ENCODE results near the gene FBN3.

FBN3 gene

DNA sequence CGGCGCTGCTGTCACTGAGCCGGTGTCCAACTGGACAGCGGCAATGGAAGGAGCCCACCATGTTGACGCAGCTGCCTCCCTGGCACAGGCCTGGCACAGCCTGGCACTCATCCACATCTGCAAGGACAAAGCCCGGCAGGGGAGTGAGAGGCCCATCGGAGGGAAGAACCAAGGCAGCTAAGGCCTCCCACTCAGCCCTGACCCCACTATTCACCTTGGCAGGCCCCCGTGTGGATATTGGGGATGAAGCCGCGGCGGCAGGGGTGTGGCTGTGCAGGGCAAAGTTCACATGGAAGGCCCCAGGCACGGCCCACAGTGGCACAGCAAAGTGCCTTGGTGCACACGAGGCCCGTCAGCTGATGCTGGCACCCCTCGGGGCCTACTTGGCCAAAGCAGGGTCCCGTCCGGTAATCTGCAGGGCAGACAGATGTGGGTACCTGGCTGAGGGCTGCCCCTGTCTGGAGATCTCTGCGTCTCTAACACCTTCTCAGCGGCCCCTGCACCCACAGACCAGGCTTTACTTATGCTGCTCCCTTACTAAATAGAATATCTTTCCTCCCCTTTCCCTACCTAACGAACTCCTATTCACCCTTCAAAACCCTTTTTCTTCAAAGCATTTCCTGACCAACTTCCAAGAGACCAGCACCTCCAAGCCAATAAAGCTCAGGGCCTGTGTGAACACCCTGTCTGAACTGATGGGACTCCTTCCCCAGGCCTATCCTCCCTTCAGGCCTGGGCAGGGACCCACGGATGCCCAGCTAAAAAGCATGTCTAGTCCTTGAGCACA lies 7.5 kb downstream of the FBN3 start:
- intact Hi-C loops (cut with micrococcal nuclease), result no loop called here
- peaks cover 26% of the 10 kb centered on the region for H3K27me3 Mint-ChIP-seq
- H3K36me3 Mint-ChIP-seq (ENCODE audit: low read depth), result no peaks in the 10 kb centered on the region
- no peak overlapping the region for H3K4me3 Mint-ChIP-seq
- H3K4me1 Mint-ChIP-seq (ENCODE audit: low read depth), result no peaks in the 10 kb centered on the region
- H3K27ac Mint-ChIP-seq, result no peak overlapping the region
- H3K9me3 Mint-ChIP-seq, result no peaks in the 10 kb centered on the region

DNA sequence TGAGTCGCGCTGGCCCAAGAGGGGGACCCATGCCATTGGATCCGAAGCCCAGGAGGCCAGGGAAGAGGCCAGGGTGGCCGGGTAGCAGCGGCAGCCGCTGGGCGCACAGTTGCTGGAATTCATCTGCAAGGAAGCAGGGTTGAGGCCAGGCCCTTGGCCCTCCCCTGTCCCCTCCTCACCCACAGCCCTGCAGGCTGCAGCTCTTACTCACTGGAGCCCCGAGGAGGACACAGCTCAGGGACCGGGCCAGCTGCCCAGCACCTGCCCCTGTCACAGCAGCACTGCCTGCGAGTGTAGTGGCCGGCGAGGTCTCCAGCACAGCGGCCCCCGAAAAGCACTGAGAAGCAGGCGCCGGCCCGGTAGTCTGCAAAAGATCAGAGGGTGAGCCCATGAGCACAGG lies 11.2 kb downstream of the FBN3 start:
- Mint-ChIP-seq H3K4me1 (ENCODE audit: low read depth) (no peaks in the 10 kb centered on the region), H3K9me3 (no peaks in the 10 kb centered on the region), H3K27me3 (peaks cover 7% of the 10 kb centered on the region), H3K27ac (no peak overlapping the region), H3K36me3 (ENCODE audit: low read depth) (no peaks in the 10 kb centered on the region), H3K4me3 (no peak overlapping the region)
- intact Hi-C loops (cut with micrococcal nuclease), result no loop called here

DNA sequence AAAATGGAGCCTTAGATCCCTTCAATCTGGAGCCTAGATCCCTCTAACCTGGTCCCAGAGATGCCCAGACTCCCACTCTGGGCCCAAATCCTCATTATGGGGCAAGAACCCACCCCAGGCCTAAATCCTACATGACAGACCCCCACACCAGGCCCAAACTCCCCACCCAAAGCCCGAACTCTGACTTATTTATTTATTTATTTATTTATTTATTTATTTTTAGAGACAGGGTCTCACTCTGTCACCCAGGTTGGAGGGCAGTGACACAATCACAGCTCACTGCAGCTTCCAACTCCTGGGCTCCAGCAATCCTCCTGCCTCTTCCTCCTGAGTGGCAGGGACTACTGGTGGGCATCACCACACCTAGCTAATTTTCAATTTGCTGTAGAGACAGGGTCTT lies 12.0 kb downstream of the FBN3 start:
- no peaks in the 10 kb centered on the region for H3K4me1 Mint-ChIP-seq (ENCODE audit: low read depth)

DNA sequence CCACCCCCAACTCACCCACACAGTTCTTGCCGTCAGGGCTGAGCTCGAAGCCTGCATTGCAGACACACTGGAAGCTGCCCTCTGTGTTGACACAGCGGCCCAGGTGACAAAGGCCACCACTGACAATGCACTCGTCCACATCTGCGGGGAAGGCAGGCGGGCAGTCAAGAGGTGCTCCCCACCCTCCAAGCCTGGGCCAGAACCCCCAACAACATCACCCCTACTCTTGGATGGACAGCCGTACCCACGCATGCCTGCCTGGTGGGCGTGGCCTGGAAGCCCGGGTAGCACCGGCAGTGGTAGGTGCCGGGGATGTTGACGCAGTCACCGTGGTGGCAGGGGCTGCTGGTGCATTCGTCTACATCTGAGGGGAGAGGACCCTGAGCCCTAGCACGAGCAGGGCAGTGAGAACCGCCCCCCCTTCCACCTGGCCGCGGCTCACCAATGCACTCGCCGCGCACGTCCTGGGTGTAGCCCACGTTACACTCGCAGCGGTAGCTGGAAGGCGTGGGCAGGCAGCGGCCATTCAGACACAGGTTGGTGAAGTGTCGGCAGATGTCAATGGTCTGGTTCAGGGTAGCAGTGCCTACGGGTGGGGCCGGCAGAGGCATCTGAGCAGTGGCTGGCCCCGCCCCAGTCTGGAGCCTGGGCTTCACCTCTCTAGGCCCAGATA lies 13.3 kb downstream of the FBN3 start:
- peaks cover 5% of the 10 kb centered on the region for H3K27me3 Mint-ChIP-seq
- H3K4me3 Mint-ChIP-seq, result no peak overlapping the region
- H3K36me3 Mint-ChIP-seq (ENCODE audit: low read depth), result no peaks in the 10 kb centered on the region
- intact Hi-C loops (cut with micrococcal nuclease), result no loop called here
- no peak overlapping the region for H3K27ac Mint-ChIP-seq
- H3K9me3 Mint-ChIP-seq, result no peaks in the 10 kb centered on the region
- no peaks in the 10 kb centered on the region for H3K4me1 Mint-ChIP-seq (ENCODE audit: low read depth)

More for the DNA sequence above, 12.0 kb downstream of the FBN3 start:
- H3K9me3 Mint-ChIP-seq, result no peaks in the 10 kb centered on the region
- H3K4me3 Mint-ChIP-seq, result no peak overlapping the region
- H3K27ac Mint-ChIP-seq, result no peak overlapping the region
- peaks cover 6% of the 10 kb centered on the region for H3K27me3 Mint-ChIP-seq
- intact Hi-C loops (cut with micrococcal nuclease), result no loop called here
- no peaks in the 10 kb centered on the region for H3K36me3 Mint-ChIP-seq (ENCODE audit: low read depth)

DNA sequence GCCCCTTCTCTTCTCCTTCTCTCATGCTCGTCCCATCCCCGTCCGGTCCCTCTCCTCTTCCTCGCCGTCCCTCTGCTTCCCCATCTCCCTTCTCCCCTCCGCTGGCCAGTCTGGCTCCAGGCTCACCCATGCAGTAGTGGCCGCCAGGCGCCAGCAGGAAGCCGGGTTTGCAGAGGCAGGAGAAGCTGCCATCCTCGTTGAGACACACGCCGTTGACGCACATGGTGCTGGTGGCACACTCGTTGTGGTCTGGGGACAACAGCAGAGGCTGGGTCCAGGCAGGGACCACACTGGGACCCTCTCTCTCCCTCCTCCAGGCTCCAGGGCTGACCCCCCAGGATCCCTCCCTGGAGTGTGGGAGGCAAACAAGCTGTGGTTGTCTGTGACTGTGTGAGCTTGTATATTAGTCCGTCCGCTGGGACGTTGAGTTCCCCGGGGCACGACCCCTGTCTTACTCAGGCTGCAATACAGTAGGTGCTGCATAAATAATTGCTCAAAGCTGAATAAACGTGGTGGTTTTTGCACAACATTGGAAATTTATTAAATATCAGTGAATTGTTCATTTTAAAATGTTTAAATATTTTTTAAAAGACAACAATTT lies 16.4 kb downstream of the FBN3 start:
- no peak overlapping the region for H3K27ac Mint-ChIP-seq
- intact Hi-C loops (cut with micrococcal nuclease), result no loop called here
- peaks cover 5% of the 10 kb centered on the region for H3K27me3 Mint-ChIP-seq

DNA sequence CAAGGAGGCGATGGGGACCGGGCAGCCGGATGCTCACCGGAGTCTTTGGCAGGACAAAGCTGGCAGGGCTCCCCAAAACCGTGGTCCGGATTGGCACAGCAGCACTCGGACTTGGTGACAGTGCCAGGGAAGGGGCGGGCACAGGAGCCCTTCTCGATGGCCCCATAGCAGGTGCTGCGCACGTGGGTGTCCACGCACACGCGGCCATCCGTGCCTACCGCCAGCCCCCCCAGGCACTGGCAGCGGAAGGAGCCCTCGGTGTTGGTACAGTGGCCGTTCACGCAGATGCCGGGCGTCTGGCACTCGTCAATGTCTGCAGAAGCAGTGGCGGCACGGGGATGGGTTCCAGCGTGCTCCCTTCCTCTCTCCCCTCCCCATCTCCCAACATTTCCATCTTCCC lies 17.9 kb downstream of the FBN3 start:
- intact Hi-C loops (cut with micrococcal nuclease), result no loop called here
- Mint-ChIP-seq H3K9me3 (no peaks in the 10 kb centered on the region), H3K4me1 (ENCODE audit: low read depth) (no peaks in the 10 kb centered on the region), H3K27ac (no peak overlapping the region), H3K4me3 (no peak overlapping the region), H3K27me3 (peaks cover 5% of the 10 kb centered on the region), H3K36me3 (ENCODE audit: low read depth) (no peaks in the 10 kb centered on the region)

More for the DNA sequence above, 16.4 kb downstream of the FBN3 start:
- Mint-ChIP-seq H3K36me3 (ENCODE audit: low read depth) (no peaks in the 10 kb centered on the region), H3K4me1 (ENCODE audit: low read depth) (no peaks in the 10 kb centered on the region), H3K4me3 (no peak overlapping the region), H3K9me3 (no peaks in the 10 kb centered on the region)

DNA sequence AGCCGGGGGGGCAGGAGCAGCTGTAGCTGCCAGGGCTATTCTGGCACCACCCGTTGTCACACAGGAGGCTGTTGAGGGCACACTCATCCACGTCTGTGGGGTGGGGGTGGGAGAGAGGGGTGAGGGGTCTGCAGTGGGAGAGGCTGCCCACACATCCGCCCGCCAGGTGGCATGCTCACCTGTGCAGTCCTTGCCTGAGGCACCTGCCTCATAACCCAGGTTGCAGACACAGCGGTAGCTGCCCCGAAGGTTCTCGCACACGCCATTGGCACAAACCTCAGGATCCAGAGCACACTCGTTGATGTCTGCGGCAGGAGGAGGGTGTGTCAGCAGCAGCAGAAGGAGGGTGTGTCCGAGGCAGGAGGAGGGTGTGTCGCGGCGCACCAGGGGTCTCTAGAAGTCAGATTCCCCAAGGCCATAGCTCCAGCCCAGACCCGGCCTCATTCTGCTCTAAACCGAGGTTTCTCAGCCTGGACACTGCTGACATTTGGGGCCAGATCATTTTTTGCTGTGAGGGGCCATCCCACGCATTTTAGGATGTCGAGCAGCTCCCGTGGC lies 20.3 kb downstream of the FBN3 start:
- Mint-ChIP-seq H3K4me1 (ENCODE audit: low read depth) (no peaks in the 10 kb centered on the region), H3K27ac (no peak overlapping the region), H3K4me3 (no peak overlapping the region), H3K36me3 (ENCODE audit: low read depth) (no peaks in the 10 kb centered on the region), H3K9me3 (no peaks in the 10 kb centered on the region), H3K27me3 (peaks cover 5% of the 10 kb centered on the region)
- intact Hi-C loops (cut with micrococcal nuclease), result no loop called here

DNA sequence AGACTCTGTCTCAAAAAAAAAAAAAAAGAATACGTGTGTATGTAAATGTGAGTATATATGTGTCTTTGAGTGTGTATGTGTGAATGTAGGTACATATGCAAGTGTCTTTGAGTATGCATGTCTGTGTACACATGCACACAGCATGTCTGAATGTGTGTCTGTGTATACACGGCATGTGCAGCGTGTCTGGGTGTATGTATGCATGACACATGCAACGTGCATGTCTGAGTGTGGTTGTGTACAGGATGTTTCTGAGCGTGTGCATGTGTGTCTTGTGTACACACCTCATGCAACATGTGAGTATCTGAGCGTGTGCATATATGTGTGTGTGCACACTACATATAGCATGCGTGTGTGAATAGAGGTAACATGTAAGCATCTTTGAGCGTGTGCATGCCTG lies 20.8 kb downstream of the FBN3 start:
- peaks cover 5% of the 10 kb centered on the region for H3K27me3 Mint-ChIP-seq

DNA sequence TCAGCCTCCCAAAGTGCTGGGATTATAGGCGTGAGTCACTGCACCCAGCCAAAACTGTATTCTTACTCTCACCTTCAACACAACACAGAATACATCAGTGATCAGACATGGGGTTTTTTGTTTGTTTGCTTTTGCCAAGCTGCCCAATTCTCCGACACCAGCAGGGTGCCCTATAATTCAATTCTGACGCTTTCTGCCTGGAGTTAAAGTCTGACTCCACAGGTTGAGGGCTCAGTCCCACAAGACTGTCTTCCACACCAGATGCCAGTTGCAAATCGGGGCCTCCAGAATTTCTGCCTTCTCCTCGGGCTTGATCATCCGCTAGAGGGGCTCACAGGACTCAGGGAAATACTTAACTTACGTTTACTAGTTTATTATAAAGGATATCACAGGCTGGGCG lies 22.1 kb downstream of the FBN3 start:
- Mint-ChIP-seq H3K27me3 (peaks cover 2% of the 10 kb centered on the region), H3K36me3 (ENCODE audit: low read depth) (no peaks in the 10 kb centered on the region), H3K27ac (no peak overlapping the region), H3K4me3 (no peak overlapping the region), H3K4me1 (ENCODE audit: low read depth) (no peaks in the 10 kb centered on the region), H3K9me3 (no peaks in the 10 kb centered on the region)
- intact Hi-C loops (cut with micrococcal nuclease), result no loop called here

More for the DNA sequence above, 20.8 kb downstream of the FBN3 start:
- intact Hi-C loops (cut with micrococcal nuclease), result no loop called here
- no peak overlapping the region for H3K4me3 Mint-ChIP-seq
- H3K36me3 Mint-ChIP-seq (ENCODE audit: low read depth), result no peaks in the 10 kb centered on the region
- no peaks in the 10 kb centered on the region for H3K4me1 Mint-ChIP-seq (ENCODE audit: low read depth)
- no peak overlapping the region for H3K27ac Mint-ChIP-seq
- no peaks in the 10 kb centered on the region for H3K9me3 Mint-ChIP-seq

DNA sequence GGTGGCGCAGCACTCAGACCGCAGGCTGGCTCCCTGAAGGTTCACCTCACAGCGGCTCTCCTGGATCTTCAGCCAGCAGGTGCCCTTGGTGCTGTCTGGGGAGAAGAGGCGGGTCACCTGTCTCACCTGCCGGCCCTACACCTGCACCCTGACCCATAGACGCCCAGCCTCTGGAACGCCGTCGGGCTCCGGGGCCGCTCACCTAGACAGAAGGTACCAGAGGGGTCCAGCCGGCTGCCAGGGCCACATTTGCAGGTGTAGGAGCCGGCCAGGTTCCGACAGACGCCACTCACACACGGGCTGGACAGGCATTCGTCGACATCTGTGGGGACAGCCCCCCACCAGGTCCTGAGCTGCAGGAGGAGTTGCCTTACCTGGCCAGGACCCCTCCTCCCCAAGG lies 22.9 kb downstream of the FBN3 start:
- intact Hi-C loops (cut with micrococcal nuclease), result no loop called here
- H3K27me3 Mint-ChIP-seq, result no peaks in the 10 kb centered on the region
- no peak overlapping the region for H3K27ac Mint-ChIP-seq

DNA sequence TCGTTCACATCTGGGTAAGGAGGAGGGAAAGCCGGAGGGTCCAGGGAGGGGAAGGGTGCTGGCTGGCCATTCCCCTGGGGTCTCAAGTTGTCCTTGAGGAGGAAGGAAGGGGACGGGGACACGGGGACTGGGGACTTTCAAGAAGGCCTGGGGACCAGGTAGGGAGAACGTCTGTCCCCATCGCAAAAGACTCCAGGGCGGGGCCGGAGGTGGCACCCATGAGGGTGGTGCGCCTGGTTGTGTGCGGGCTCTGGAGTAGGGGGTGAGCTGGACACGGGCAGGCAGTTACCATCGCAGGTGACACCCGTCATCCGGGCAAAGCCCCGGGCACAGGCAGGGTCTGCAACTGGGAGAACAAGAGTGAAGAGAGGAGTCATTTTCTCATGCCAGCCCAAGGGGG lies 23.4 kb downstream of the FBN3 start:
- Mint-ChIP-seq H3K36me3 (ENCODE audit: low read depth) (no peaks in the 10 kb centered on the region), H3K4me3 (no peak overlapping the region), H3K27me3 (no peaks in the 10 kb centered on the region), H3K4me1 (ENCODE audit: low read depth) (no peaks in the 10 kb centered on the region), H3K27ac (no peak overlapping the region), H3K9me3 (no peaks in the 10 kb centered on the region)
- intact Hi-C loops (cut with micrococcal nuclease), result no loop called here

More for the DNA sequence above, 22.9 kb downstream of the FBN3 start:
- Mint-ChIP-seq H3K4me1 (ENCODE audit: low read depth) (no peaks in the 10 kb centered on the region), H3K9me3 (no peaks in the 10 kb centered on the region), H3K36me3 (ENCODE audit: low read depth) (no peaks in the 10 kb centered on the region), H3K4me3 (no peak overlapping the region)

DNA sequence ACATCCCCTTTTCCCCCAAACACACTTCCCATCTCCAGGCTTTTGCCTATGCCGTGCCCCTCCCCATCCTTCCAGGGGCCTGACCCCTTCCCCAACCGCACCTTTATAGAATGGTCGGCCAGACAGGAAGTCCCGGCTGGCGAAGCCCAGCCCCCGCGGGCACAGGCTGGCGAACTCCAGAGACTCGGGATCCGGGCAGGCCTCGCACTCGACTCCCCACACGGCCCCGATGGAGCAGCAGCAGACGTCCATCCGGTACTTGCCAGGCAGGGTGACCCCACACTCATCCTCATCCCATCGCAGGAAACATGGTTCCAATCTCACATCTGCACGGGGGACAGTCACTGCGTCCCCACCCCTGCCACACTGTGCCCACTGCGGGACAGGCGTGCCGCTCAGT lies 25.7 kb downstream of the FBN3 start:
- peaks cover 1% of the 10 kb centered on the region for H3K27me3 Mint-ChIP-seq
- H3K4me3 Mint-ChIP-seq, result no peak overlapping the region
- H3K4me1 Mint-ChIP-seq (ENCODE audit: low read depth), result no peaks in the 10 kb centered on the region
- H3K9me3 Mint-ChIP-seq, result no peaks in the 10 kb centered on the region
- no peak overlapping the region for H3K27ac Mint-ChIP-seq
- intact Hi-C loops (cut with micrococcal nuclease), result no loop called here
- no peaks in the 10 kb centered on the region for H3K36me3 Mint-ChIP-seq (ENCODE audit: low read depth)

DNA sequence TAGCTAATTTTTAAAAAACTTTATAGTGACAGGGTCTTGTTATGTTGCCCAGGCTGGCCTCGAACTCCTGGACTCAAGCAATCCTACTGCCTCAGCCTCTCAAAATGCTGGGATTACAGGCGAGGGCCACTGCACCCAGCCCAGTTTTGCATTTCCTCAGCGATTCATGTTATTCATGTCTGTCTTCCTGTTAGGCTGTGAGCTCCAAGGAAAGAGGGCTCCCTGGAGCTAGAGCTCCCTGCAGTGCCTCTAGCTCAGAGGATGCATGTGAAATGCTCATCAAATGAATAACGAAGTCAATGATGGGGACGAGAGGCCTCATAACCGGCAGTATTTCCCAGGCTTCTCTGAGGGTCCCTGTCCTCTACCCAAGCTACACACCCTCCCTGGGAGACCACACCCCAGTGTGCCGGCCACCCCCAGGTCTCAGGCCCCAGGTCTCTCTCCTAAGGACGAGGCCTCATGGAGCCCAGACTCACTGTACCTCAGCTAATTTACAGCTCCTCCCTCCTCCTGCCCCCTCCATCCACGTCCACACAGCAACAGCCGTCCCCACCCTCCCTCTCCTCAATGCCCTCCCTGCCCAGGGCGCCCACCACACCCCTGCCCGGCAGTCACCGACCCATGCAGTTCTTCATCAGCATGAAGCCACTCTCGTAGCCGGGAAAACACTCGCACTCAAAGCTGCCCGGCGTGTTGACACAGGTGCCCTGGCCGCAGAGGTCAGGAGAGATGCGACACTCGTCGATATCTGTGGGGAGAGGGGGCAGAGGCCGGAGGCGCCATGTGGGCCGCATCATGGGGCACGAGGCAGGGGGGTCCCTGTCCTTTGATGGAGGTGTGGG lies 28.5 kb downstream of the FBN3 start:
- H3K4me3 Mint-ChIP-seq, result no peak overlapping the region
- no peak overlapping the region for H3K27ac Mint-ChIP-seq
- H3K4me1 Mint-ChIP-seq (ENCODE audit: low read depth), result no peaks in the 10 kb centered on the region
- H3K9me3 Mint-ChIP-seq, result no peaks in the 10 kb centered on the region
- no peaks in the 10 kb centered on the region for H3K36me3 Mint-ChIP-seq (ENCODE audit: low read depth)
- intact Hi-C loops (cut with micrococcal nuclease), result no loop called here
- H3K27me3 Mint-ChIP-seq, result peaks cover 1% of the 10 kb centered on the region
